ENCODE results near the gene RIPK3.

RIPK3 gene

GRCh38 chr14:24300326-24300980 lies 39.3 kb downstream of the RIPK3 start:
- no peak for DNase-seq

GRCh38 chr14:24299255-24300191 lies 40.3 kb downstream of the RIPK3 start, which contains the start of the genes DHRS1 and NOP9:
DHRS1 (minus strand) TSS chr14:24299780; CDS start chr14:24299106, 674 bp downstream.
NOP9 (plus strand) TSS chr14:24299850; CDS start chr14:24299955, 105 bp downstream.
- DNase-seq, result peak; percentile 94

DNA sequence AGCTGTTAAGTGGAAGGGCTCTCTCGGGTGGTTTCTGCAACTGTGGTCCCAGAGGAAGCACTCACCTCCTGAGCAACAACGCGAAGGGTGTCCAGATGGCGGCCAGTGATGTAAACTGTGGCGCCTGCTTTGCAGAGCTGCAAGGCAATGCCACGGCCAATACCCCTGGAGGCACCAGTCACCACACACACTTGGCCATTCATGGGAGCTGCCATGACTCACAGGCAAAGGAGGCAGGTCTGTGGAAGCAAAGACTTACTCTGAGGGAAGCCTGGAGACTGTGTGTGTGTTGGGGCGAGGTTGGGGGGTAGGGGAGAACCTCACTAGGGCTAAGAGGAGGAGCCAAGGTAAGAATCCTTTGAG lies 40.9 kb downstream of the RIPK3 start:
- no peak for DNase-seq

DNA sequence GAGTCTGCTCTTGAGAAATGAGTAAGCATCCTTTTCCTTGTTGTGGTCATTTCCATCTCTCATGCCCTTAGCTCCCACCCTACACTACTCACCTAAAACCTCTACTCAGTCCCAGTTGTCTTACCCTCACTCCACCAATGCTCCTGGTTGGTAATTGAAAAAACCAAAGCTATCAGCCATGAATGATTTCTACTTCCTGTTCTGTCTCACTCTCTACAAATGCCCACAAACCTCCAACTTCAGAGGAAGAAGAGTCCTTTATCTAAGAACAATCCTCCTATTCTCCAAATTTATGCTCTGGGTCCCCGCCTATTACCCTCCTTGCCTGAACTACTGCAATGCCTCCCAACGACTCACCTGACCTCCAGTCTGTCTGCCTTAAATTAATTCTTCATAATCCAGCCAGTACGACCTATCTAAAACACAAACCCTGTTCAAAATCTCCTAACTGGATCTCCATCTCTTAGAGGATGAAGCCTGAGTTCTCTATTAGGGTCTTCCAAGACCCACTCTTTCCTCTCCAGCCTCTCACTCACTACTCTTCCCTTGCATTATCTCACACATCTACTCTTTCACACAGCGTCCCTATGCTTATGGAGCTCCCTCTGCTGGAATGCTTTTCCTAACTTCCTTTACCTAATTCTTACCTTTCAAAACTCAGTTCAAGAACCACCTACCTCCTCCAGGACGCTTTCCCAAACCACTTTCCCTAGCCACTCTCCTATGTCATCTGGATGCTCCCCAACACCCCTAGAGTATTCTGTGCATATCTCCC lies 42.4 kb downstream of the RIPK3 start:
- no peak for DNase-seq

DNA sequence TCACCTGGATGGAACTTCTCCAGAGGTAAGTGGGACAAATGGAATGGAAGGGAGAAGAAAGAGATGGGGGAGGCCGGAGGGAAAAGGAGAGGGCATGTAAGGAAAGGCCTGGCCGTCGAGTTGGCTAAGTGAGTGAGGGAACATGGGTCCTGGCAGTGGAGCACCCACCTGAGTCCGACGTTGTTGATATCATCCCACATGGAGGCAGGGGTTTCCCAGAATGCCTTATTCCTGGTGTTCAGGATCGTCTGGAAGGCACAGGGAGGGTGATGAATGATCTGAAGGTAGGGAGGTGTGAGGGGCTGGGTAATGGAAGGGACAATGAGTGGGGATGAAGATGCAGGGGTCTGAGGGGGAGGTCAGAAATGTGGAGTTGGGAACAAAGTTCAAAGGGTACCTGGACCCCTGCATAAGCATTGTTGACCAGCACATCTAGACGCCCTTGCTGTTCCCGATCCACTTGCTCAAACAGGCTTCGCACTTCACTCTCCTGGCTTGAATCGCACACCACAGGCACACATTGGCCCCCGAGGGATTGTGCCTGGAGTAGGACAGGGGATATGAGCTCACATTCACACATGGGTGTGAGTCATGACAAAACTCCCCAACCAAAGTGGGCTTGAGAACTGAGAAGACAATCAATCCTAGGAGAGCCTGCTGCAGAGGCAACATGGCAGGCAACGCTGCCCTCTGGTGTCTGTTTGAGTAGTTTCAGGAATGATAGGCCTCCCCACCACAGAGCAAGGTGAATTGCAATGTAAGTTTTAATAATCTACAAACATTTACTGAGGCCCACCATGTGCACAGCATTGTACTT lies 43.2 kb downstream of the RIPK3 start:
- peak; percentile 30 for DNase-seq

GRCh38 chr14:24293525-24293924 lies 46.3 kb downstream of the RIPK3 start:
- DNase-seq, result no peak

- no peak for DNase-seq
These were observed 47.5 kb downstream of the RIPK3 start for GRCh38 chr14:24292118-24292807.

DNA sequence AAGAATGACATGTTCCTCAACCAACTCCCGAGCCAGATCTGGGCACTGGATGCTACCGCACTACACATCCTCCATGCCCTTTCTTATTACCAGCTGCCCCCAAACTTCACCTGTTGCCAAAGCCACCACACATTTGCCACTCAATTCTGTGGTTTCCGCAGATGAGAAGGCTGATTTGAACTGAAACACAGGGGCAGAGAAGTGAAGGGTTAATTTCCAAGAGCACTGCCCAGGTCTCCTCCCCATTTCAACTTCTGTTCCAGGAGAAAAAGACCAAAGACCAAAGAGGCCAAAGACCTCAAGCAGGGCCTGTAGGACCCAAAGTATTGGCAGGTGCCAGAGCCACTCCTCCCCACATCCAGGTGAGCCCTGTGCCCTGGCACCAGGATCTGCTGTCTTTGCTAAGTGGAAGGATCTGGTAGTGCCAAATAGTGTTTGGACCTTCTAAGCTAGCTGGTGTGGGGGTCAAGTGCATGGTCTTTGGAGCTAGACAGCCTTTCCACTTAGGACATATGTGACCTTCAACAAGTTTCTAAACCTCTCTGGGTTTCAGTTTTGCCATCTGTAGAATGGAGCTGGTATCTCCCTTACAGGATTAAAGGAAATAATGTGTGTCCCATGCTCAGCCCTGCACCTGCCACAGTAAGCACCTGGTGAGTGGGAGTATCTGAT lies 48.2 kb downstream of the RIPK3 start:
- DNase-seq, result no peak

DNA sequence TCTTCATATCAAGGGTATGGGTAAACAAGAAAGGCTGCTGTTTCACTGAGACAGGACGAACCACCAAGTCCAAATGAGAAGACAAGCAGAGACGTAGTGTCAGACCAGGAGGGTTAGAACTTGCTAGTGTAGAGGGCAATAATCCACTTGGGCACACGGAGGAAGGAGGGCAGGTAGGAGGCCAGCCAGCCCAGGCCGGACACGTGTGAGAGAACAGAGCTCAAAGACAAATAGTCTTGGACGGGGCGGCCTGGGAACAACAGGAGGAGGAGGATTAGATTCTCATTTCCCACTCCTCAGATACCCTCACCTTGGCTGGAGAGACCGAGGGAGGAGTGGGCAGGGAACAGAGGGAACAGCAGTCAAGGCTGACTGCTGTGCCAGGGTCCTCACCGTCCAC lies 49.0 kb downstream of the RIPK3 start:
- no peak for DNase-seq

DNA sequence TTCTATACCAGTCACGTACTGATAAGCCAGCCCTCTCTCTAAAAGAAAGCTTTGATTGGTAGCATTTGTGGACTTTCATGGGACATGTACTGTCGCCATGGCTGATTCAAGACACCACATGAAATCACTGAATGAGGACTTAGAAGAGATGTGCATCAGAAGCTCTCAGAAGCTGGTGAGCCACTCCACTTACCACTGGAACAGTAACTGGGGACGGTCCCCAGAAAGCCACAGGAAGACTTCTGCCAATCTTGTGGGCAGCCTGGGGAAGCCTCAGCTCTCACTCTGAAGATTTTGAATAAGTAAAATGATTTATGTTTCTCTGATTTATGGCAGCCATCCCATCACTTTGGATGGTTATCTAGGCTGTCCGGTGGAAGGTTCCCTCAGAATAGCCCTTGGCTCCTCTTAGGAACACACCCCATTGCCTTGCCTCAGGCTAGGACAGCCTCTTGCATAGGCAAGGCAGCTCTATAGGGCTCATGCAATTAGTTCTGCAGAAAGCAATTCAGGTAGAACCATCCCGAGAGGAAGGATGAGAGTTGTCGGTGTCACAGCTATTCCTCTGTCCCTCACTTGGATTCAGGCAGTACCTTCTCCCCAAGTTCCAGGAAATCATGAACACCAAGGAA lies 50.0 kb downstream of the RIPK3 start:
- no peak for DNase-seq

DNA sequence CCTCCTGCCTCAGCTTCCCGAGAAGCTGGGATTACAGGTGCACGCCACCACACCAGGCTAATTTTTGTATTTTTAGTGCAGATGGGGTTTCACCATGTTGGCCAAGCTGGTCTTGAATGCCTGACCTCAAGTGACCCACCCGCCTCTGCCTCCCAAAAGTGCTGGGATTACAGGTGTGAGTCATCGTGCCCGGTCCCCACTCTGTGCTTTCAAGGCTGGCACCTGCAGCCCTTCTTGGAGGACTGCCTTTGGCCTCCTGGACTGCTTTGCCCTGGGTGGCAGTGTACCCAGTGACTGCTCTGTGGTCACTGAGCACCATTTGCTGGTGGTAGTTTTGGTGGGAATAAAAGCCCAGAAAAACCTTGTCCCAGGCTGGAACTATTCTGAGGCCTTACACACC lies 52.8 kb downstream of the RIPK3 start:
- DNase-seq, result no peak
